Measurements from ENCODE around the gene MYOZ2. TPM values are rescaled to one million over a fixed set of nuclear protein-coding genes. Genes with fewer than 3 reads are reported as not detected.
"Not testable (repeated sequence)": the region's sequence is repeated elsewhere in the genome, so short reads cannot be mapped to it uniquely, and the experiment has no call there.

Gene MYOZ2
- total and polyA plus RNA-seq, 2 experiments from 2014 or later = 18.0 to 54.0 TPM

DNA sequence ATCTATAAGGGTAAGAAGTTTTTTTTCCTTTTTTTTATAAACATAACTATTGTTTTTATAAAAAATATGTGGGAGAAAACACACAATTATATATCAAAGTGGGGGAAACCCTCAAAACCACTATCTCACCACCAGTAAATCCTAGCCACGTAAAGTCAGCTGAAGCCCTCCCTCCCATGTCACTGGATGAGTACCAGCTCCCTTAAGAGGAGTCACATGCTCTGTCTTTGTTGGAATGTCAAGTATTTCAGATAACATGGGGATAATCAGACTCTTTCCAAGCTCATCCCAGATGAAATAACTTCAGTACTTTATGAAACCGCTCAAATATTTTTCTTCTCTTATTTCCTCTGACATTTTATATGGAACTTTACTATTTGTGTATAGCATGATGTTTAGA is 2.4 kb downstream of the MYOZ2 start:
- H3K4me3 ChIP-seq = no peak overlapping the region
- peaks cover 37% of the 10 kb centered on the region for H3K4me1 ChIP-seq (ENCODE audit: low read depth)
- TF ChIP-seq, protein P1, sequence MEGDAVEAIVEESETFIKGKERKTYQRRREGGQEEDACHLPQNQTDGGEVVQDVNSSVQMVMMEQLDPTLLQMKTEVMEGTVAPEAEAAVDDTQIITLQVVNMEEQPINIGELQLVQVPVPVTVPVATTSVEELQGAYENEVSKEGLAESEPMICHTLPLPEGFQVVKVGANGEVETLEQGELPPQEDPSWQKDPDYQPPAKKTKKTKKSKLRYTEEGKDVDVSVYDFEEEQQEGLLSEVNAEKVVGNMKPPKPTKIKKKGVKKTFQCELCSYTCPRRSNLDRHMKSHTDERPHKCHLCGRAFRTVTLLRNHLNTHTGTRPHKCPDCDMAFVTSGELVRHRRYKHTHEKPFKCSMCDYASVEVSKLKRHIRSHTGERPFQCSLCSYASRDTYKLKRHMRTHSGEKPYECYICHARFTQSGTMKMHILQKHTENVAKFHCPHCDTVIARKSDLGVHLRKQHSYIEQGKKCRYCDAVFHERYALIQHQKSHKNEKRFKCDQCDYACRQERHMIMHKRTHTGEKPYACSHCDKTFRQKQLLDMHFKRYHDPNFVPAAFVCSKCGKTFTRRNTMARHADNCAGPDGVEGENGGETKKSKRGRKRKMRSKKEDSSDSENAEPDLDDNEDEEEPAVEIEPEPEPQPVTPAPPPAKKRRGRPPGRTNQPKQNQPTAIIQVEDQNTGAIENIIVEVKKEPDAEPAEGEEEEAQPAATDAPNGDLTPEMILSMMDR (IDR thresholded peaks at IDR 0.05; ENCODE audit: low read depth, low read length) = no peak
- H3K36me3 ChIP-seq = no peaks in the 10 kb centered on the region
- H3K9me3 ChIP-seq (ENCODE audit: low read depth) = no peaks in the 10 kb centered on the region
- H3K27me3 ChIP-seq = no peaks in the 10 kb centered on the region
- DNase-seq (ENCODE audit: low read depth in 1 of 2, low spot score in 1 of 2) = peak; percentile 64 to 79
- peak overlapping the region; percentile 95 for H3K27ac ChIP-seq

DNA sequence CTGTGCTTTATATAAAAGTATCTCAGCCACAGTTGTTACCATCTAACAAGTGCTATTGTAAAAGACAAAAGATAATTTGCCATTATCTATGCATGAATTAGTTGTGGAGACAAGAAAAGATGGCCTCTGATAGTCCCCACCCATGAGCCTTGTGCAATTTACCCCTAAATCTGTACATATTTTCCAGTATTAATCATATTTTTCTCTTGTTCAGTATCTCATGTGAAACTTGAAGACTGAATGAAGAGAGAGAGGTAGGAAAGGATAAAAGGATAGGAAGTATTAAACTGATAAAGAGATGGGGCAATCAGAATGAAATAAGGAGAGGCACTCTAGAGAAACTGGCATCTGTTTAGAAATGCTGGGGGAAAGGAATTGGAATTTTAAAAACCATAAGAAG is 3.7 kb downstream of the MYOZ2 start:
- peaks cover 37% of the 10 kb centered on the region for H3K4me1 ChIP-seq (ENCODE audit: low read depth)
- H3K36me3 ChIP-seq = no peaks in the 10 kb centered on the region
- H3K27ac ChIP-seq = peak overlapping the region; percentile 8
- DNase-seq (ENCODE audit: low read depth in 1 of 2, low spot score in 1 of 2) = peak in 1 of 2 donors; percentile 37
- H3K4me3 ChIP-seq = no peak overlapping the region
- no peaks in the 10 kb centered on the region for H3K27me3 ChIP-seq
- TF ChIP-seq, protein P1 (IDR thresholded peaks at IDR 0.05; ENCODE audit: low read depth, low read length) = no peak
- no peaks in the 10 kb centered on the region for H3K9me3 ChIP-seq (ENCODE audit: low read depth)

GRCh38 chr4:119139822-119140252 is 4.2 kb downstream of the MYOZ2 start:
- H3K4me1 ChIP-seq (ENCODE audit: low read depth) = peaks cover 37% of the 10 kb centered on the region
- TF ChIP-seq, protein P1 (IDR thresholded peaks at IDR 0.05; ENCODE audit: low read depth, low read length) = no peak
- H3K27me3 ChIP-seq = no peaks in the 10 kb centered on the region
- no peak overlapping the region for H3K4me3 ChIP-seq
- no peaks in the 10 kb centered on the region for H3K36me3 ChIP-seq
- DNase-seq (ENCODE audit: low read depth in 1 of 2, low spot score in 1 of 2) = no peak
- no peaks in the 10 kb centered on the region for H3K9me3 ChIP-seq (ENCODE audit: low read depth)
- peak overlapping the region; percentile 8 for H3K27ac ChIP-seq

DNA sequence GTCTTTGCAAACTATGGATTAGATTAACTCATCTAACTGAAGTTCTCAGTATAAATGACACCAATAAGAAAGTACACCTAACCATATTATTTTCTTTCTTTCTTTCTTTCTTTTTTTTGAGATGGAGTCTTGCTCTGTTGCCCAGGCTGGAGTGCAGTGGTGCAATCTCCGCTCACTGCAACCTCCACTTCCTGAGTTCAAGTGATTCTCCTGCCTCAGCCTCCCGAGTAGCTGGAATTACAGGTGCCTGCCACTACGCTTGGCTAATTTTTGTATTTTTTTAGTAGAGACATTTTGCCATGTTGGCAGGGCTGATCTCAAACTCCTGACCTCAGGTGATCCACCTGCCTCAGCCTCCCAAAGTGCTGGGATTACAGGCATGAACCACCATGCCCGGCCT is 5.7 kb downstream of the MYOZ2 start:
- H3K27ac ChIP-seq; DNase-seq (ENCODE audit: low read depth in 1 of 2, low spot score in 1 of 2); H3K27me3 ChIP-seq; H3K4me3 ChIP-seq; H3K9me3 ChIP-seq (ENCODE audit: low read depth); H3K36me3 ChIP-seq: not testable (repeated sequence)
- H3K4me1 ChIP-seq (ENCODE audit: low read depth) = peaks cover 24% of the 10 kb centered on the region

GRCh38 chr4:119142833-119143232 is 7.2 kb downstream of the MYOZ2 start:
- TF ChIP-seq, protein P1 (IDR thresholded peaks at IDR 0.05; ENCODE audit: low read depth, low read length) = no peak
- Histone ChIP-seq H3K36me3 (no peaks in the 10 kb centered on the region), H3K4me1 (ENCODE audit: low read depth) (peaks cover 8% of the 10 kb centered on the region), H3K4me3 (no peak overlapping the region), H3K27ac (no peak overlapping the region), H3K27me3 (no peaks in the 10 kb centered on the region), H3K9me3 (ENCODE audit: low read depth) (no peaks in the 10 kb centered on the region)
- DNase-seq (ENCODE audit: low read depth in 1 of 2, low spot score in 1 of 2) = no peak

DNA sequence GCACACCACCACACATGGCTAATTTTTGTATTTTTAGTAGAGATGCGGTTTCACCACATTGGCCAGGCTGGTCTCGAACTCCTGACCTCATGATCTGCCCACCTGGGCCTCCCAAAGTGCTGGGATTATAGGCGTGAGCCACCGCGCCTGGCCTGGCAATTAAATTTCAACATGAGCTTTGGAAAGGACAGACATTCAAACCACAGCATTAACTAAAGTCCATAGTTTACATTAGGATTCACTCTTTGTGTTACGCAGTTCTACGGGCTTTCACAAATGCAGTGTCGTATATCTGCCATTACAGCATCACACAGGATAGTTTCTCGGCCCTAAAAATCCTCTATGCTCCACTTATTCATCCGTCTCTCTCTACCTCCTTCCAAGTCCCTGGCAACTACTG is 7.7 kb downstream of the MYOZ2 start:
- not testable (repeated sequence) for H3K27me3 ChIP-seq; H3K27ac ChIP-seq; DNase-seq (ENCODE audit: low read depth in 1 of 2, low spot score in 1 of 2); H3K4me3 ChIP-seq; H3K9me3 ChIP-seq (ENCODE audit: low read depth); H3K4me1 ChIP-seq (ENCODE audit: low read depth); H3K36me3 ChIP-seq

GRCh38 chr4:119149110-119149509 is 13.5 kb downstream of the MYOZ2 start:
- peaks cover 17% of the 10 kb centered on the region for H3K36me3 ChIP-seq
- no peaks in the 10 kb centered on the region for H3K9me3 ChIP-seq (ENCODE audit: low read depth)
- TF ChIP-seq, protein P1 (IDR thresholded peaks at IDR 0.05; ENCODE audit: low read depth, low read length) = no peak
- H3K4me1 ChIP-seq (ENCODE audit: low read depth) = peaks cover 13% of the 10 kb centered on the region
- DNase-seq (ENCODE audit: low read depth in 1 of 2, low spot score in 1 of 2) = peak in 1 of 2 donors; percentile 10
- peak overlapping the region; percentile 68 for H3K27ac ChIP-seq
- H3K4me3 ChIP-seq = no peak overlapping the region
- H3K27me3 ChIP-seq = no peaks in the 10 kb centered on the region

All from cardiac muscle cell (in vitro differentiated cells and primary cell).